ENCODE measurements around the gene PROM2.

PROM2 gene

GRCh38 chr2:95320344-95320712 is 46.1 kb downstream of the PROM2 start:
- no peak overlapping the region for H3K9ac ChIP-seq (ENCODE audit: low read length)
- no peak overlapping the region for H3K27ac ChIP-seq (ENCODE audit: low read depth, low read length)
- no peaks in the 10 kb centered on the region for H3K27me3 ChIP-seq (ENCODE audit: low read length)
- H3K36me3 ChIP-seq (ENCODE audit: low read length), result no peaks in the 10 kb centered on the region
- H3K79me2 ChIP-seq (ENCODE audit: insufficient read depth, low read length), result no peaks in the 10 kb centered on the region
- H2AFZ ChIP-seq (ENCODE audit: low read depth, low read length, severe bottlenecking), result no peak overlapping the region
- no peaks in the 10 kb centered on the region for H3K9me2 ChIP-seq (replicated peaks; ENCODE audit: insufficient read depth, low read length)
- no peak overlapping the region for H3K4me2 ChIP-seq (ENCODE audit: low read depth, low read length, poor library complexity, severe bottlenecking)
- no peak overlapping the region for H3K4me3 ChIP-seq (ENCODE audit: insufficient read depth, low read length, poor library complexity, severe bottlenecking)
- H3F3A ChIP-seq (ENCODE audit: insufficient read depth), result no peaks in the 10 kb centered on the region
- TF ChIP-seq, protein P1, sequence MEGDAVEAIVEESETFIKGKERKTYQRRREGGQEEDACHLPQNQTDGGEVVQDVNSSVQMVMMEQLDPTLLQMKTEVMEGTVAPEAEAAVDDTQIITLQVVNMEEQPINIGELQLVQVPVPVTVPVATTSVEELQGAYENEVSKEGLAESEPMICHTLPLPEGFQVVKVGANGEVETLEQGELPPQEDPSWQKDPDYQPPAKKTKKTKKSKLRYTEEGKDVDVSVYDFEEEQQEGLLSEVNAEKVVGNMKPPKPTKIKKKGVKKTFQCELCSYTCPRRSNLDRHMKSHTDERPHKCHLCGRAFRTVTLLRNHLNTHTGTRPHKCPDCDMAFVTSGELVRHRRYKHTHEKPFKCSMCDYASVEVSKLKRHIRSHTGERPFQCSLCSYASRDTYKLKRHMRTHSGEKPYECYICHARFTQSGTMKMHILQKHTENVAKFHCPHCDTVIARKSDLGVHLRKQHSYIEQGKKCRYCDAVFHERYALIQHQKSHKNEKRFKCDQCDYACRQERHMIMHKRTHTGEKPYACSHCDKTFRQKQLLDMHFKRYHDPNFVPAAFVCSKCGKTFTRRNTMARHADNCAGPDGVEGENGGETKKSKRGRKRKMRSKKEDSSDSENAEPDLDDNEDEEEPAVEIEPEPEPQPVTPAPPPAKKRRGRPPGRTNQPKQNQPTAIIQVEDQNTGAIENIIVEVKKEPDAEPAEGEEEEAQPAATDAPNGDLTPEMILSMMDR (IDR thresholded peaks at IDR 0.05; ENCODE audit: insufficient read depth, low read length, poor library complexity, severe bottlenecking), result no peak
- TF ChIP-seq EZH2phosphoT487 (conservative IDR thresholded peaks at IDR 0.05; ENCODE audit: low read length), result no peak
- H3K9me3 ChIP-seq (ENCODE audit: insufficient read depth, low read length), result no peaks in the 10 kb centered on the region
- no peaks in the 10 kb centered on the region for H4K20me1 ChIP-seq (ENCODE audit: low read depth, low read length)

DNA sequence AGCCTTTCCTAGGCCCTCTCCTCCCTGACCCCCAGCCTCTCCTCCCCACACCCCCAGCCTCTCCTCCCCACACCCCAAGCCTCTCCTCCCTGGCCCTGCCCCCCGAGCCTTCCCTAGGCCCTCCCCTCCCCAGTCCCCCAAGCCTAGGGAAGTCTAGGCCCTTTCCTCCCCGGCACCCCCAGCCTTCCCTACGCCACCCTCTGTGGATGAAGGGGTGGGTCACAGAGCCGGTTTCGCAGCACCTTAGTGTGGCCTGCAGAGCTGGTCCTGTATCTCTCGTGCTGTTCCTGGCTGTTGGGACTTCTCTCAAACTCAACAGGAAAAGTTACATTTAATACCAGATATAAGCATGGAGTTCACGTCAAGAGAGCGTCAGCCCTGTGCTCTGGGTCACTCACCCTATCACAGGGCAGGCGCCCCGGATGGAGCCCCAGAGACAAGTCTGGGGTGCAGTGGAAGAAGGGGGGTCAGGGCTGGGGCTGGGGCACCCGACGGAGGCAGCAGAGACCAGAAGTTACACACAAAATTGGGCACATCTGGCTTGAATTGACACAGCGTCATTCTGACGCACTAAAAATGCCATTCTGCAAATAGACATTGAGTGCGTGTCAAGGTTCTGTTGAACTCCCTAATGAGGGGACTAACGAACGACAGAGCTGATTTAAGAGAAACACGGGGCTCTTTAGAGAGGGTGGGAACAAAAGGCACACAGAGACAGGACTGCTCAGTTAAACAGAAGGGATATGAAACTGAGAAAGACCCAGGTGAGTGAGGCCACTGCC is 46.9 kb downstream of the PROM2 start:
- Histone ChIP-seq H3K36me3 (ENCODE audit: low read length) (no peaks in the 10 kb centered on the region), H3K9me2 (replicated peaks; ENCODE audit: insufficient read depth, low read length) (no peaks in the 10 kb centered on the region), H3K27me3 (ENCODE audit: low read length) (no peaks in the 10 kb centered on the region), H3K79me2 (ENCODE audit: insufficient read depth, low read length) (no peaks in the 10 kb centered on the region), H3K9me3 (ENCODE audit: insufficient read depth, low read length) (no peaks in the 10 kb centered on the region), H3K27ac (ENCODE audit: low read depth, low read length) (no peak overlapping the region), H4K20me1 (ENCODE audit: low read depth, low read length) (no peaks in the 10 kb centered on the region), H2AFZ (ENCODE audit: low read depth, low read length, severe bottlenecking) (no peak overlapping the region), H3F3A (ENCODE audit: insufficient read depth) (no peaks in the 10 kb centered on the region), H3K4me3 (ENCODE audit: insufficient read depth, low read length, poor library complexity, severe bottlenecking) (no peak overlapping the region), H3K4me2 (ENCODE audit: low read depth, low read length, poor library complexity, severe bottlenecking) (no peak overlapping the region), H3K9ac (ENCODE audit: low read length) (no peak overlapping the region)
- TF ChIP-seq EZH2phosphoT487 (conservative IDR thresholded peaks at IDR 0.05; ENCODE audit: low read length), result no peak
- TF ChIP-seq, protein P1 (IDR thresholded peaks at IDR 0.05; ENCODE audit: insufficient read depth, low read length, poor library complexity, severe bottlenecking), result no peak

GRCh38 chr2:95323347-95324155 is 49.3 kb downstream of the PROM2 start:
- Histone ChIP-seq H3K27me3 (ENCODE audit: low read length) (no peaks in the 10 kb centered on the region), H3K9me3 (ENCODE audit: insufficient read depth, low read length) (no peaks in the 10 kb centered on the region), H4K20me1 (ENCODE audit: low read depth, low read length) (no peaks in the 10 kb centered on the region), H3K4me3 (ENCODE audit: insufficient read depth, low read length, poor library complexity, severe bottlenecking) (no peak overlapping the region), H3F3A (ENCODE audit: insufficient read depth) (no peaks in the 10 kb centered on the region), H3K27ac (ENCODE audit: low read depth, low read length) (no peak overlapping the region), H3K36me3 (ENCODE audit: low read length) (no peaks in the 10 kb centered on the region), H3K9ac (ENCODE audit: low read length) (no peak overlapping the region), H3K9me2 (replicated peaks; ENCODE audit: insufficient read depth, low read length) (no peaks in the 10 kb centered on the region), H2AFZ (ENCODE audit: low read depth, low read length, severe bottlenecking) (no peak overlapping the region), H3K4me2 (ENCODE audit: low read depth, low read length, poor library complexity, severe bottlenecking) (no peak overlapping the region), H3K79me2 (ENCODE audit: insufficient read depth, low read length) (no peaks in the 10 kb centered on the region)
- no peak for TF ChIP-seq EZH2phosphoT487 (conservative IDR thresholded peaks at IDR 0.05; ENCODE audit: low read length)
- TF ChIP-seq, protein P1 (IDR thresholded peaks at IDR 0.05; ENCODE audit: insufficient read depth, low read length, poor library complexity, severe bottlenecking), result peak; percentile 22

Data from SU-DHL-6 (cell line).